ENCODE results near the gene CYB561D1. TPM values are rescaled to one million over a fixed set of nuclear protein-coding genes. Genes with fewer than 3 reads are reported as not detected.
A peak's percentile ranks its signal among the peaks of the same experiment; 100 is the strongest.

Gene CYB561D1
- total and polyA plus RNA-seq, 2 of the 13 experiments (the other 11 are each of a cell fraction or from before 2014, with no cell fraction given) = 3.9 to 4.1 TPM

- peak; percentile 99 for TF ChIP-seq ZNF574 (CRISPR knock-in tag; IDR thresholded peaks at IDR 0.05)
- TF ChIP-seq ATF4 (CRISPR knock-in tag; IDR thresholded peaks at IDR 0.05) = peak in 1 of 2 experiments; percentile 50; a peak in 1 of 4 replicates
- peak; percentile 53; the same call in 1 of the 2 replicates for TF ChIP-seq HMGXB3 (CRISPR knock-in tag; IDR thresholded peaks at IDR 0.05; ENCODE audit: borderline replicate concordance)
- peak; percentile 61 to 87; a peak in 3 of 4 replicates for TF ChIP-seq POLR2A (IDR thresholded peaks at IDR 0.05; ENCODE audit: insufficient read depth in 1 of 2, low read depth in 2 of 2, low read length in 2 of 2)
- peak; percentile 76; the same call in 1 of the 2 replicates for TF ChIP-seq KDM3A (CRISPR knock-in tag; IDR thresholded peaks at IDR 0.05; ENCODE audit: low read depth)
- TF ChIP-seq MEF2D (CRISPR knock-in tag; IDR thresholded peaks at IDR 0.05) = peak; percentile 77
- peak; percentile 99 for TF ChIP-seq ELF1 (CRISPR knock-in tag; IDR thresholded peaks at IDR 0.05)
- TF ChIP-seq ATF3 (CRISPR knock-in tag; IDR thresholded peaks at IDR 0.05) = no peak
- peak; percentile 85; the same call in 1 of the 2 replicates for TF ChIP-seq ZNF891 (CRISPR knock-in tag; IDR thresholded peaks at IDR 0.05)
- peak; percentile 70; the same call in 1 of the 2 replicates for TF ChIP-seq YEATS4 (CRISPR knock-in tag; IDR thresholded peaks at IDR 0.05; ENCODE audit: borderline replicate concordance)
- TF ChIP-seq HOXA9 (CRISPR knock-in tag; IDR thresholded peaks at IDR 0.05; ENCODE audit: borderline replicate concordance) = 0 out of 2 replicates have a peak, but pooled peaks have one; percentile 53
- 0 out of 2 replicates have a peak, but pooled peaks have one; percentile 34 for TF ChIP-seq ZSCAN12 (CRISPR knock-in tag; IDR thresholded peaks at IDR 0.05)
- 0 out of 2 replicates have a peak, but pooled peaks have one; percentile 47 for TF ChIP-seq ZNF780A (CRISPR knock-in tag; IDR thresholded peaks at IDR 0.05)
- TF ChIP-seq MAZ (IDR thresholded peaks at IDR 0.05; ENCODE audit: borderline replicate concordance, low read depth, low read length) = peak; percentile 90; the same call in 1 of the 2 replicates
- peak; percentile 73 for TF ChIP-seq MAZ (CRISPR knock-in tag; IDR thresholded peaks at IDR 0.05; ENCODE audit: low read depth)
- TF ChIP-seq RELA (CRISPR knock-in tag; IDR thresholded peaks at IDR 0.05) = peak; percentile 52; the same call in 1 of the 2 replicates
- no peak for TF ChIP-seq ZFP36L1 (CRISPR knock-in tag; IDR thresholded peaks at IDR 0.05)
- peak; percentile 73 for TF ChIP-seq SP5 (CRISPR knock-in tag; IDR thresholded peaks at IDR 0.05; ENCODE audit: borderline replicate concordance, low read depth)
- peak; percentile 73; the same call in 1 of the 2 replicates for TF ChIP-seq HES4 (CRISPR knock-in tag; IDR thresholded peaks at IDR 0.05; ENCODE audit: borderline replicate concordance)
- TF ChIP-seq ZNF782 (CRISPR knock-in tag; IDR thresholded peaks at IDR 0.05; ENCODE audit: borderline replicate concordance) = no peak
- TF ChIP-seq SMAD1 (CRISPR knock-in tag; IDR thresholded peaks at IDR 0.05; ENCODE audit: borderline replicate concordance, low read depth) = peak; percentile 63; the same call in 1 of the 2 replicates
These were observed at the start of gene CYB561D1 (continued) for GRCh38 chr1:109493805-109494539.
